ENCODE data around the gene SMARCAL1.

DNA sequence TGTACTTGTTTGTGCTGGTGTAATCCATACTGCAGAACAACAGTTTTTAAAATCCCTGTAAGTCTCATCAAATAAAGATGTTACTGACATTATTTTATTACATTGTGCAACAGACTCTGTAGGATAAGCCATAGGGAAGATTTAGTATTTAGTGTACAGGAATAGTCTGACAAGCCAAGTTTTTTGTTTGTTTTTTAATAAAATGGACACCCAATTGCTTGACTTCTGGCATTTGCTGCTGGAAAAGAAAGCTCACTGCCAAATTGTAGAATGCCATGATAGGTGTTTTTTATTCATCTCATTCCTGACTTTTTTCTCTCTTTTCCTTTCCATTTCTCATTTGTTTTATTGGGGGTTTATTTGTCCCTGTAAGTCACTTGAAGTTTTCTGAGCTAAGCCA lies 38.1 kb downstream of the SMARCAL1 start:
- TF ChIP-seq, protein P1, sequence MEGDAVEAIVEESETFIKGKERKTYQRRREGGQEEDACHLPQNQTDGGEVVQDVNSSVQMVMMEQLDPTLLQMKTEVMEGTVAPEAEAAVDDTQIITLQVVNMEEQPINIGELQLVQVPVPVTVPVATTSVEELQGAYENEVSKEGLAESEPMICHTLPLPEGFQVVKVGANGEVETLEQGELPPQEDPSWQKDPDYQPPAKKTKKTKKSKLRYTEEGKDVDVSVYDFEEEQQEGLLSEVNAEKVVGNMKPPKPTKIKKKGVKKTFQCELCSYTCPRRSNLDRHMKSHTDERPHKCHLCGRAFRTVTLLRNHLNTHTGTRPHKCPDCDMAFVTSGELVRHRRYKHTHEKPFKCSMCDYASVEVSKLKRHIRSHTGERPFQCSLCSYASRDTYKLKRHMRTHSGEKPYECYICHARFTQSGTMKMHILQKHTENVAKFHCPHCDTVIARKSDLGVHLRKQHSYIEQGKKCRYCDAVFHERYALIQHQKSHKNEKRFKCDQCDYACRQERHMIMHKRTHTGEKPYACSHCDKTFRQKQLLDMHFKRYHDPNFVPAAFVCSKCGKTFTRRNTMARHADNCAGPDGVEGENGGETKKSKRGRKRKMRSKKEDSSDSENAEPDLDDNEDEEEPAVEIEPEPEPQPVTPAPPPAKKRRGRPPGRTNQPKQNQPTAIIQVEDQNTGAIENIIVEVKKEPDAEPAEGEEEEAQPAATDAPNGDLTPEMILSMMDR (IDR thresholded peaks at IDR 0.05; ENCODE audit: low read depth, low read length, missing input control), result no peak
- TF ChIP-seq TAF1 (conservative IDR thresholded peaks at IDR 0.05), result no peak
- TF ChIP-seq, protein P2, sequence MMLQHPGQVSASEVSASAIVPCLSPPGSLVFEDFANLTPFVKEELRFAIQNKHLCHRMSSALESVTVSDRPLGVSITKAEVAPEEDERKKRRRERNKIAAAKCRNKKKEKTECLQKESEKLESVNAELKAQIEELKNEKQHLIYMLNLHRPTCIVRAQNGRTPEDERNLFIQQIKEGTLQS (IDR thresholded peaks at IDR 0.05), result no peak
- TF ChIP-seq GABPA (IDR thresholded peaks at IDR 0.05 in 1 of 2, conservative IDR thresholded peaks at IDR 0.05 in 1 of 2), result no peak
- no peak for TF ChIP-seq SP1 (IDR thresholded peaks at IDR 0.05)
- no peak for TF ChIP-seq NR2F2 (IDR thresholded peaks at IDR 0.05)

Measured in liver (tissue), 3 donors.